ENCODE measurements around the gene ANKRD12.
"Not testable (repeated sequence)": the region's sequence is repeated elsewhere in the genome, so short reads cannot be mapped to it uniquely, and the experiment has no call there.

Gene ANKRD12

DNA sequence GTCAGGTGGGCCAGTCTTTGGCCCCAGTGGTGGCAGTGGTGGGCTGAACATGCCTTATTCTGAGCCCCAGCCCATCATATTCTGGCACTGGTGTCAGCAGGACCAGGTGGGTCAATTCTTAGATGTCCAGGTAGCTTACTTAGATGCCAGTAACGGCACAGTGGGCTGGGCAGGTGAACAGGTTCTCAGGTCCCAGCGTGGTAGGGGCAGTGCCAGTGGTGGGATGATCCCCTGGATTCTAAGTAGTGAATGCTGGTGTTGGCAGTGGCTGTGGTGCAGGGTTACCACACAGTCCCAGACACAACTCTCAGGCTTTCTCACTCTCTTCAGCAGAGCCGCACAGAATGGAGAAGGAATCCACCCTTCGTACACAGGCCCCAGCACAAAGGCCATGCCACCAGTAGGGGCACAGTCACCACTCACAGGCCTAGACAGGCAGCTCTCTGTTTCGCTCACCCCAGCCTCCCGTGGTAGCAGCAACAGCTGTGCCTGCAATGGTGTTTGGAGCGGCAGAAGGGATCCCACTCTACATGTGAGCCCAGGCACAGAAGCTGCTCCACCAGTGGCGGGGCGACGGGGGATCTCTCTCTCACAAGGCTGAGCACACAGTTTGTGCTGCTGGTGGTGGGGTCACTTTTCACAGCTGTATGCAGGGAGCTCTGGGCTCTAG, 97.3 kb downstream of the ANKRD12 start:
- DNase-seq, result no peak

DNA sequence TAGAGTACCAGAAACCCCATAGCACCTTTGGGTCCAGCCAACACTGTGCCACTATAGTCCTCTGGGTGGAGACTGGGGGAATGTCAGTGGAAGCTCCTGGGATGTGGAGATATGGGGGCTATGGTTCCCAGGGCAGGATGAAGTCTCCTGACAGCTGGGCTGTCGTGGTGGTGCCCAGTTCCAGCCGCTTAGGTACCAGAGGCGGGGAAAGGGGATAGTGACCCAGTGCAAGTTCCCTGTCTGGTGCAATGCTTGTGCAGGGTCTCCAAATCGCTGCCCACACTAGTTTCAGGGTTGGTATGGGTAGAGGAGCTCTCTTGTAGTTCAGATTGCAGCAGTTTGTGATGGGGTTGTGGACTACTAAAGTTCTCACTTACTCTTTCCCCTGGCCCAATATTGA, 97.9 kb downstream of the ANKRD12 start:
- DNase-seq, result no peak

DNA sequence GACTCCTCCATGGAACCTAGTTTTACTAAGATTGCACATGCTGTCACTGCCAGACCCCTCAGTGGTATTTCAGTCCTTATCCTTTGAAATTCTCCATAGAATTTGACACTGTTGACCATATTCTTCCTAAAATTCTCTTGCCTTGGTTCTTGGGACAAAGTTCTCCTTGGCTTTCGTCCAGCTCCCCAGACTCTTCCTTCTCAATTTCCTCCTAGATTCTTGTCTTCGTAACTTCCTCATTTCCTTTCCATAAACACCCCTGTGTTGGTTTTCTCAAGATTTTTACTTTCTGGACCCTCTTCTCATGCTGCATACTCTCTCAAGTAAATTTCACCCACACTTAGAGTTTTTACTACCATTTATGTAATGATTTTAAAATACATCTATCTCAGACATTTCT, 101.4 kb downstream of the ANKRD12 start:
- DNase-seq, result no peak

DNA sequence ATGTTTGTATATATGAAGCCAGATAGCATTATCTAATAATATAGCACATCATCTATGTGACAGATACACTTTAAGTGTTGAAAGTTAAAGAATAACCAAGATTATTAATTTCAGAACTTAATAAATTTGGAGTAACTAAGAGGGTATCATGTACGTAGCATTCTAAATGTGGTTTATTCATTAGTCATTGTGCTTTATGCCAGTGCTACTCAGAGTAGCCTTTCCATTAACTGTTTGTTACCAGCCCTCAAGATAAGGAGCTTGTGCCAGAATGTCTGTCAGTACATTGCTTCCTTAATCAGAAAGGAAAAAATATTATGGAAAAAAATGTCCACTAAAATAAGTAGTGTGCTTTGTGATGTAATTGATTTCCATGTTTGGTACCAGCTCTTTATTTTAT, 103.1 kb downstream of the ANKRD12 start:
- DNase-seq, result no peak

DNA sequence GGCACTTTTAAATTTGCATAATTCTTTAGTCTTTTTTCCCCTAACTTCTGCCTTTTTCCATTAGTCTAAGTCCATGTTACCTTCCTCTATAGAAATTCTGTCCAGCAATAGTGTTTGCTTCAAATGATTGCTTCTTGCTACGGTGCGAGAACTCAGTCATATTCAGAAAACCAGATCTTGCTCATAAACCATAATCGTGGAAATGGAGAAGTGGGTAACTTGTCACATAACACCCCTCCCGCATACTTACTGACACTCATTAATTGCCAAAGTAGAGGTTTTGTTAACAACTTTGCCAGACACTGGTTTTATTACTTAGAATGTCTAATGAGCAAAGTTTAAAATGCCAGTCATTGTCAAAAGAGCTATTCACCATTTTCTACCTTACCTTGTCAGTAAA, 103.7 kb downstream of the ANKRD12 start:
- DNase-seq, result no peak

DNA sequence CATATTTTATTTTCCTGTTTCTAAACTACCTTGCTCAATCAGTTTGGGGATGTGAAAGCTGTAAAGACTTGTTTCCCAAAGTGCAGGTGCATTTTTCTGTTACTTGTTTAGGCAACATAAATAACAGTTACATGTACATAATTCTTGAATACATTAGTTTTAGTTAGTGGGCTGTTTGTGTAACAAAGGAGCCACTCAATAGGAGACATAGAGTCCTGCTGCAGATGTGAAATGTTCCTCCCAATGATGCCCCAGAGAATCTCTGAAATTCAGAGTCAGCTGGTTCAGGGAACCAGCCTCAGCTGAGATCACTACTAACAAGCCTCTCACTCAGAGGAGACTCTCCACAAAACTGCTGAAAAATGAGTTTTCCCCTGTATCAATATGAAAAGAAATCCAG, 106.4 kb downstream of the ANKRD12 start:
- DNase-seq, result no peak

DNA sequence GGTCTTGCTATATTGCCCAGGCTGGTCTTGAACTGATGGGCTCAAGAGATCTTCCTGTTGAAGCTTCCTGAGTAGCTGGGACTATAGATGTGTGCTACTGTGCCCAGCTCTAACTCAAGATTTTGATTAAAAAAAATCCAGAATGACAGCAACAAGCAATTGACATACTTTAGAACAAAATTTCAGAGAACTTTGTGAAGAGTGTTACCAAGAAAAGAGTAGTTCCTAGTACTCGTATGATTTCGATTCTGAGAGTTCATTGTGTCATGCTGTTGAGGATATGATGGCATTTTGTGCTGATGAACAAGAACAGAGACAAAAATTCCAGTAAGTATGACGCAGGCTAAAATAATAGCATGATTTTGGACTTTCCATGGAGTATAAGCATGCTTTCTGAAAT, 107.8 kb downstream of the ANKRD12 start:
- no peak for DNase-seq

DNA sequence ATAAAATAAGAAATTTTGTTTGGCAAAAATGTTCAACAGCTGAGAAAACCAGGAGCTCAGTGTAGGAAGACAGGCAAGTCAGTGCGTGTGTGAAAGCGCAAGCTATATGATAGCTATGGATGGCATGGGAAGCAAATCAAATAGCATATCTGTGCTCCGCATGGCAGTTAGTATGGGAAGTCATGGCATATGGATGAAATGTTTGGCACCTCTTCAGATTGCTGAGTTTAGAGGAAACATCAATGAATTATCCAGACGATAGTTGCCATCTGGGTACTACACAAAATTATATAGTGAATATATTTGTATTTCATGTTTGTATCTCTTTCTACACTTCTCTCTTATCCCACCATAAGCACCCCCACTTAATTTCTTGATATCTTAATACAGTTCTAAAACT, 112.1 kb downstream of the ANKRD12 start:
- DNase-seq, result no peak

DNA sequence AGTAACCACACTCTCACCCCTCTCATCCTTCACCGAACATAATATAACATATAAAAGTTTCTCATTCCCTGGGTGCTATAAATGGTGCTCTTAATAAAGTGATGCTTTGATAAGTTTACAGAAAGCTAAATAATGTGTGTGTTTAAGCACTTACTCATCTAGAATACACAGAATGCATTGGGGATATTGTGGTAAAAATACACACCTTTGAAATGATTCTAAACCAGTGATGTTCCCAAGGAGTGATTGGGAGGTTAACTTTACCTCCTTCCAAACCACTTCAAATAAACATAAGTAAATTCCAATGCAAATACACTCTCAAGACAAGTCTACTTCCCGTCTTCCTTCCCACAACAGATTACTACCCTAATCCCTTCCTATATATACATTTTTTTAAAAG, 112.7 kb downstream of the ANKRD12 start:
- no peak for DNase-seq

DNA sequence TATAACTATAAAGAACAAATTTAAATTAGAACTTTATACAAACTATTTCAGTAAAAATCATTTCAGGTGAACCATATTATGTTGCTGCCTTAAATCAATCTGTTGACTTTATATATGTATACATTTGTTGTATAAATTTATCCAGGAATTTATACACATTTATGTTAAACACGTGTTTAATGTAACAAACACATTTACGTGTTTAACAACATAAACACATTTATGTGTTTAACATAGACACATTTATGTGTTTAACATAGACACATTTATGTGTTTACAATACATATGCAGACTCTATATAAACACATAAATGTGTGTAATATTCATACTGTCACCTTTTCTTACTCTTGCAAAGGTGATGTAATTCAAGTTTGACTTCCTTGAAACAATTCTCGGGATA, 122.6 kb downstream of the ANKRD12 start:
- DNase-seq, result no peak

DNA sequence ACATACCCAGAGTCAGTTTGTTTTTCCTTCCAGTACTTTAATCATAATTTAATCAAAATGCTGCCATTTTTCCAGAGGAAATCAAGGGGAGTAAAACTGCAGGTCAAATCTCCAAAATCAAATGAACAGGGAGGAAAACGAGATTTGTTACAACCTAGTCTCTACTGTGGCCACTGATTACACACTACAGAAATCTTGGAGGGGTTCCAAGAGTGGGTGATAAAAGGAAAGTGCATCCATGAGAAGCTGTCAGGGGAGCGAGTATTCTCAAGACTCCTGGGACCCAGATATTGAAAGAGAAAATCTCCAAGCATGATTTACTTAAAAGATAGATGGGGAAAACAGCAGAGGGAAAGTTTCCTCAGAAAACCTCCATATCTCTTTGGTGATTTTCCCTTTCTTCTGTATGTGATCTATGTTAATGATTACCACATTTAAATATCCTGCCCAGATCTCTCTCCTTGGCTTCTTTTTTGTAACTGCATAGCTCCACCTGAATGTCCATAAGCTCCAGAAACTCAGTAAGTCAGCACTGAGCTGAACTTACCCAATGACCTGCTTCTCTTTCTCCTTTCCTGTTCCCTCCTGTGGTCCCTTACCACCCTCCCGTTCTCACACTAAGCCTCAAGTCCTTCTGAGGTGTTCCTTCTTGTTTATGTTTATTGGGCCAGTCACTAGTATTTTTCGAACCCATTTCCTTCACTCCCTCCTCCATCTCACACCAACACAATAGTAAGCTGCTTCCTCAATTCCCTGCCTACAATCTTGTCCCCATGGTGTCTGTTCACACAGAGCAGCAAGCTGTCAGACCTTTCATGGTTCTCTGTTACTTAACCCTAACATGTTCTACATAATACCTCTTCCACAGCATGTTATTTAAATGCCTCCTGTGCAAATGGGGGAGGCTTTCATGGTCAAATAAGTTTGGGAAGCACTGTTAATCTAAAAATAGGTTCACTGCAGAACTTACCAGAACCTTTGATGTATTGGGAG, 124.1 kb downstream of the ANKRD12 start:
- no peak for DNase-seq

DNA sequence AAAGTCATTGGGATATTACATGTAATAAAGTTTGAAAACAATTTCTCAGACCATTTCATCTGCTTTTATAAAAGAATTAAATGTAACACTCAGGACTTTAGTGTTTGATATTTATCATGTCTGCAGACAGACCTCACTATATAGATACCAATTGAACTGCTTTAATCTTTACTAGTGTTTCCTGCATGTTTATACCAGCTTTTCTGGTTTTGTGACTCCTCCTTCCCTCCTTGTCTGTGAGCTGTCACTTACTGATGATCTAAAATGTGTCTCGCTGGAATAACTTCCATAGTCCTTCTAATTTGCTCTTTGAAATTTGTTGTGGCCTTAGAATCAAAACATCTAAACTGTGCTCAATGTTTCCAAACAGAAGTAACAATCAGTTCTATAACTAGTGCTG, 126.7 kb downstream of the ANKRD12 start:
- no peak for DNase-seq

DNA sequence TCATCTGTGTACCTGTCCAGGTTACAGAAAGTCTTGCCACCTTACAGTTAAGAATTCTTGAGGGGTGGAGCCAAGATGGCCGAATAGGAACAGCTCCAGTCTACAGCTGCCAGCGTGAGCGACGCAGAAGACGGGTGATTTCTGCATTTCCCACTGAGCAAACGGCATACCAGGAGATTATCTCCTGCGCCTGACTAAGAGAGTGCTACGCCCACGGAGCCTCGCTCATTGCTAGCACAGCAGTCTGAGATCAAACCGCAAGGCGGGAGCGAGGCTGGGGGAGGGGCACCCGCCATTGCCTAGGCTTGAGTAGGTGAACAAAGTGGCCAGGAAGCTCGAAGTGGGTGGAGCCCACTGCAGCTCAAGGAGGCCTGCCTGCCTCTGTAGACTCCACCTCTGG, 128.2 kb downstream of the ANKRD12 start:
- not testable (repeated sequence) for DNase-seq

DNA sequence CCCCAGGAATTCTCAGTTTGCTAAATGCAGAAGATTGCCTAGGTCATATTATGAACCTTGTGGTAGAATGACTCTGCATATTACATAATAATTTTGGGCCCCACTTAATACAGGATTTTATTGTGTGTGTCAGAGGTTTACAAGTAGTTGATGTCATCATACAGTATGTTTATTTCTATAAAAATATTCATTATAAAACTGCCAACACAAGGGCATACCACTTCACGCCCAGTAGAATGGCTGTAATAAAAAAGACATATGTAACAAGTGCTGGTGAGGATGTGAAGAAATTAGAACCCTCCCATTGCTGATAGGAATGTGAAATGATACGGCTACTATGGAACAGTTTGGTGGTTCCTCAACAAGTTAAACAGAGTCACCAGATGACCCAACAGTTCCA, 136.6 kb downstream of the ANKRD12 start:
- no peak for DNase-seq

DNA sequence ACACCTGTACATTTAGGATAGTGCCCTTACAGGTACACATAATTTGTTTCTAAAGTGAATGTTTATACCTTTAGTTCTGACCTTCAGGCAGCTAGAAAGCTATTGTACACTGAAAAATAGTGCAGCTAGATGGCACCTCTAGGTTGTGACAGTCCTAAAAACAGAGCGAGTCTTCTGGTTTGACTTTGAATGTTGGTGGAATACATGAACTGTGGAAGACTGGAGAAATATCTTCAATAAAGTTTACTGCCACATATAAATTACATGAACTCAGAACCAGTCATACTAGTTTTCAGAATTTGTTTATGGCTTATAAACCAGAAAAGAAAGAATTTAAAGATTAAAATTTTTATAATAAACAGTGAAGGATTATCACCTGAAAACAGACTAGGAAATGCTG, 139.3 kb downstream of the ANKRD12 start:
- no peak for DNase-seq

DNA sequence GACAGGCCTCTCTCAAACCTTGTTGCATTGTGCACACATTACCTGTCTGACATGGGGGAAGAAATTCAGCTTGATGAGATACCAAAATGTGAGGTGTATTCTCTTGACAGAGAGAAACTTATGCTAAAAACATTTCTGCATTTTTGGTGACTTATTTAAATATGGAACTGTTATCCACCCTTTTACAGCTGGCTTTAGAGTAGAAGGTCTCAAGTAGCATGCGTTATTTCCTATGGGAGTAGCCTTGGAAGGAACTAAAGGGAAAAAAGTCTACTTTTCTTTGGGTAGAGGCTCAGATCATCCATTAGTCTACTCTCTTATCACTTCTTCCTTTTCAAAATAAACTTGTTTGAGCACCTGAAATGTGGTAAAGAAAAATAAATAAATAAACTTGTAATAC, 141.4 kb downstream of the ANKRD12 start:
- DNase-seq, result no peak

DNA sequence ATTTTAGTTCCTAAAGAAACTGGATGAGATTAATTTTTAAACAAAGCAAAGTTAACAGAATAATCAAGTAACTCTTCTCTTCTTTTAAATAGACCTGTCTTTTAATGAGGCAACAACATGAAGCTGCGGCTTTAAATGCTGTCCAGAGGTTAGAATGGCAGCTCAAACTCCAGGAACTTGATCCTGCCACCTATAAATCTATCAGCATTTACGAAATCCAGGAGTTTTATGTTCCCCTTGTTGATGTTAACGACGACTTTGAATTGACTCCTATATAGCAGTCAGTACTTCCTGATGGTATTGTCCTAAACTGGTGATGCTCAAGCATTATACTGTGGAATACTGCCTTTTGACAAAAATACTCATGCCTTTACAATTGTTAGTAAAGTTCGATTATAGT, 144.3 kb downstream of the ANKRD12 start:
- no peak for DNase-seq

DNA sequence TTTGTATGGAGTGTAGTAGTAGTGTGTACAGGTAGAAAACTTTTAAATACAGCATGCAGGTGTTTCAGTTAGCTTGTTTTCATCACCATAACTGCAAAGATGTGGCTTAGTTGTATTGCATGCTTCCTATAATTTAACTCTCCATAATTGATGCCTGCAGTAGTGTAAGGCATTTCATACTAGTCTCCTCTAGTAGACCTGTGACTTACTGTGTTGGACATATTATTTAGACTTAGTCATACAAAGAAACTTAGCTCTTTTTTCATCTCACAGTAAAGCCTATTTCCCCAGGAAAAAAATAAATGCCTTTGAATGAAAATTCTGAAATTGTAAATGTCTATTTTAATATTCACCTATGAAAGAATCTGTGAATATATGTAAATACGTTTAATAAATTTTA, 145.2 kb downstream of the ANKRD12 start:
- no peak for DNase-seq

DNA sequence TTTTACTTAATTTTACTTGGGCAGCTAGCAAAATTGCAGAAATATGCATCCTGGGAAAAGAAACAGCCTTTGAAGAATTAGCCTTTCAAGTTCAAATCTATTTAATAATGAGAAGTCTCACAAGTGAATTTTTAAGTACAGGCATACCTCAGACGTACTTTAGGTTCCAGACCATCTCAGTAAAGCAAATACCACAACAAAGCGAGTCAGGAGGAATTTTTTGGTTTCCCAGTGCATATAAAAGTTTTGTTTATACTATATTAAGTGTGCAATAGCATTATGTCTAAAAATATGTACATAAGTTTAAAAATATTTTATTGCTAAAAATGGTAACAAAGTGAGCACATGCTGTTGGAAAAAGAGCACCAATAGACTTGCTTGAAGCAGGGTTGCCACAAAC, 147.2 kb downstream of the ANKRD12 start:
- no peak for DNase-seq

DNA sequence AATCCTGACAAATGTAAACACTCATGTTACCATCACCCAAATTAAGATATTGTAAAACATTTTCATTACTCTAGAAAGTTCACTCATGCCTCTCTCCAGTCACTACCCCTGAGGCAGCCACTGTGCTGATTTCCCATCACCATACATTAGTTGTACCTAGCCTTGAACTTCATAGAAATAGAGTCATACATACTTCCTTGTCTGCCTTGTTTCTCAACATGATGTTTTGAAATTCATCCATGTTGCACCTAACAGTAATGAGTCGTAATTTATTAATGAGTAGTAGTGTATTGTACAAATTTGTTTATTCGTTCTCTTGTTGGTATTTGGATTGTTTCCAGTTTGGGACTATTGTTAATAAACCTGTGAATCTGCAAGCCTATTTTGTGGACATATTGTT, 149.0 kb downstream of the ANKRD12 start:
- DNase-seq, result no peak

DNA sequence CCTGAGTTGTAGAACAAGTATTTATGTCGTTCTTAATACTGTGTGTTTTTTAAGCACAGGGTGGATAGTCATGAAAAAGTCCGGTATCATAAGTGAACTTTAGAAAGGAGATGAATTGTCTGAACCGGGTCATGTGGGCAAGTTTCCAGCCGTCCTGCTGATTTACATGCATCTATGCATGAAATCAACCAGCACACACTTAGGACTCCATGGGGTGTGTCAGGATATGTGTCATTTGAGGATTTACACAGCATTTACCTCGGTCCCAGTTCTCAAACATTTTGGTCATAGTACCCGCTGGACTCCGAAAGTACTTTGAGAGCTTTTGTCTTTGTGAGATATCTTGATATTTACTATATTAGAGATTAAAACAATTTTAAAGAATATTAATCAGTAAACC, 150.5 kb downstream of the ANKRD12 start:
- DNase-seq, result no peak

DNA sequence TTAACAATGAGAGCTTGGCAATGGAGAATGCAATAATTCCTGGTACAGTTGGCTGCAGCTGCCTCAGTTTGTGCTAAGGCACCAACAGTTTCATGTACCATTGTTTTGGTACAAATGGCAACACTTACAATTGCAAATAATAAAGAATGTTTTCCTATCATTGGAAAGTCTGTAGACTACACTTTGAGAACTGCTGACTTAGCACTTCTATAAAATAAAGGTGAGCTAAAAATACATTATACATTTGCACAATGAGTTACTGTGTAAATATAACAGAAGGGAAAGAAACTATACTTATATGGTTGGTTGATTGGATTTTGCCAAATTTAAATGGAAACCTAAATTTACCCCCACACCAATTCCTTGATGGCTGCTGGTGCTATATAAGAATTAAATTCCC, 153.1 kb downstream of the ANKRD12 start:
- no peak for DNase-seq

DNA sequence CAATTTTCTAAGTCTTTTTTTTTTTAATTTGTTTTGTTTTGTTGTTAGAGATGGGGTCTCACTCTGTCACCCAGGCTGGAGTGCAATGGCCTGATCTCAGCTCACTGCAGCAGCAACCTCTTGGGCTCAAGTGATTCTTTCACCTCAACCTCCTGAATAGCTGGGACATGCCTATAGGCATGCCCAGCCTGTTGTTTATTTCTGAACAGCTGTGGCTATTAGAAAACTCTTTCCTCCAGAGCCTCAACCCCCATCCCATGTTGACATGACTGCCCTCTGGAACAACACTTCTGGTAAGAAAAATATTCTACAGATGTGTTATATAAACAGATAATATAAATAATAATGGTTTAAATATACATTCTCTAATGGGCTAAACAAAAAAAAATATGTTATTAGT, 153.6 kb downstream of the ANKRD12 start:
- DNase-seq, result no peak

DNA sequence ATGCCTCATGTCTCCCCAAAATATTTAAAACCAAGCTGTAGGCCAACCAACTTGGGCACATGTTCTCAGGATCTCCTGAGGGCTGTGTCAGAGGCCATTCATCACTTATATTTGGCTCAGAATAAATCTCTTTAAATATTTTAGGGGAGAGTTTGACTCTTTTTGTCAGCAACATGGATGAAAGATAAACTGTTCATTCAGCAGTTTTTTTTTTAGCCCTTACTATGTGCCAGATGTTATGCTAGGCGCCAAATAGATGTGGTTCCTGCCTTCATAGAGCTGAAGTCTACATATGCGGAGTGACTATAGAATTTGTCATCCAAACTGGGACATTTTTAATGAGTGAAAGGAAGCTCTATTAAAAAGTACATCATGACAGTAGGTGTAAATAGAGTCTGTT, 155.5 kb downstream of the ANKRD12 start:
- DNase-seq, result no peak

Measured in right kidney (tissue), 1 donor.